Heart left ventricle (tissue), 13 donors: ENCODE data around the gene PDE7B.

Source experiments
- CTCF ChIP-seq, 12 donors: fragments of 200-600 bp; sonication (generic) in 4 of 12; IDR thresholded peaks; one replicate each; pipeline versions ENCODE4 v1.5.0 to v1.8.0; 2018 to 2022; ENCODE audit warnings: antibody characterized with exemption in 12 of 12, mild to moderate bottlenecking in 5 of 12
- POLR2A ChIP-seq, 2 donors: fragments of 450-650 bp; IDR thresholded peaks; one replicate each; pipeline ENCODE4 v1.6.1; 2017; ENCODE audit warnings: antibody characterized with exemption in 2 of 2, mild to moderate bottlenecking in 2 of 2, moderate library complexity in 2 of 2
- donor health status: ischemic (EF 13 %, LVEDD 7.1; RV severe dilation, severe dysfunction).
- donor health status: DM: no; HTN: yes; CAD: no.
- donor health status: DM: no; HTN: no; CAD: no.
- donor health status: ischemic (EF 25% LVEDD 6.9; RV normal size, moderate dysfunction).
- donor health status: ischemic (EF 25% LVEDD 5.7; RV mildly dilated, moderate dysfunction).
- donor health status: ischemic (EF 35%, LVEDD 5.7; RV mildly dilated, moderate dysfunction).
- donor health status: nonischemic (EF 11% LVEDD 7.7; RV severe dilation, severe dysfunction).
- donor health status: DM: yes; HTN: yes; CAD: no.
- donor health status: PGD.
- donor health status: ischemic (EF 29% LVEDD 5.4; RV normal size, mild dysfunction).
- donor health status: nonischemic (EF 23%, LVEDD 6.1; RV moderate dilation, normal function).

DNA sequence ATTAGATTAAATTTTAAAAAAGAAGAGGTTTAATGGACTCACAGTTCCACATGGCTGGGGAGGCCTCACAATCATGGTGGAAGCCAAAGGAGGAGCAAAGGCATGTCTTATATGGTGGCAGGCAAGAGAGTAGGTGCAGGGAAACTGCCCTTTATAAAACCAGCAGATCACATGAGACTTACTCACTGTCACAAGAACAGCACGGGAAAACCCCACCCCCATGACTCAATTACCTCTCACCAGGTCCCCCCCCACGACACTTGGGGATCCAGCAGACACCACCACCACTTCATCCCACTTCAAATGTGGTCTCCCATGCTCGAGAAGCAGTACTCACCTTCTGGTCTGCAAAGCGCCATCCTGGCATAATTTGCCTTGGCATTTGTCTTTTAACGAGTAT lies 374.0 kb downstream of the PDE7B start:
- TF ChIP-seq CTCF (IDR thresholded peaks at IDR 0.05) = no peak
- TF ChIP-seq POLR2A (IDR thresholded peaks at IDR 0.05) = no peak
